Activated CD8-positive, alpha-beta T cell treated with anti-CD3 and anti-CD28 coated beads for 36 hours (primary cell): ENCODE data around the gene DNPEP. TPM values are rescaled to one million over a fixed set of nuclear protein-coding genes. Genes with fewer than 3 reads are reported as not detected.
A peak's percentile ranks its signal among the peaks of the same experiment; 100 is the strongest.

Experiments used
- ATAC-seq: fragments of 200-7000 bp; cut with Tn5 transposase; one replicate; pipeline ENCODE4 v1.10.0; 2021; ENCODE audit warnings: mild to moderate bottlenecking, moderate library complexity
- CTCF ChIA-PET: fragments of 350-600 bp; sonication (Branson Sonifier 250); formaldehyde crosslinking; loops from one replicate; lab custom pipeline; 2021; ENCODE audit warnings: antibody characterized with exemption; lab: Charles Lee
- POLR2A ChIA-PET: fragments of 350-600 bp; sonication (Branson Sonifier 250); formaldehyde crosslinking; loops from one replicate; lab custom pipeline; 2021; ENCODE audit warnings: antibody characterized with exemption; lab: Charles Lee
- DNase-seq: peaks from one replicate; pipeline ENCODE4 v3.0.0-alpha.2; 2020
- H3K27ac Mint-ChIP-seq: one replicate; pipeline ENCODE4 v1.8.0; 2021; ENCODE audit warnings: mild to moderate bottlenecking, mixed read lengths
- H3K27me3 Mint-ChIP-seq: one replicate; pipeline ENCODE4 v1.8.0; 2021; ENCODE audit warnings: mixed read lengths
- H3K36me3 Mint-ChIP-seq: one replicate; pipeline ENCODE4 v1.8.0; 2021; ENCODE audit warnings: low read depth, mixed read lengths
- H3K4me1 Mint-ChIP-seq: one replicate; pipeline ENCODE4 v1.8.0; 2021; ENCODE audit warnings: low read depth, mixed read lengths
- H3K4me3 Mint-ChIP-seq: one replicate; pipeline ENCODE4 v1.8.0; 2021; ENCODE audit warnings: mild to moderate bottlenecking, moderate library complexity, mixed read lengths
- H3K9me3 Mint-ChIP-seq: one replicate; pipeline ENCODE4 v1.8.0; 2021; ENCODE audit warnings: mixed read lengths
- CTCF ChIP-seq: fragments of 200-600 bp; IDR thresholded peaks from one replicate; pipeline ENCODE4 v1.8.0; 2022; ENCODE audit warnings: antibody characterized with exemption, mild to moderate bottlenecking
- intact Hi-C: fragments of 100-400 bp; cut with micrococcal nuclease; formaldehyde crosslinking; loops from one replicate; pipeline ENCODE4 v1.10.0; 2022
- total RNA-seq, 2 experiments: library from RNA; stranded (reverse); gene quantifications; one replicate each; pipeline ENCODE4 v1.2.3, GENCODE V29; 2021

DNPEP gene
- 100 to 1,000 TPM; 112 to 113 TPM for total RNA-seq

DNA sequence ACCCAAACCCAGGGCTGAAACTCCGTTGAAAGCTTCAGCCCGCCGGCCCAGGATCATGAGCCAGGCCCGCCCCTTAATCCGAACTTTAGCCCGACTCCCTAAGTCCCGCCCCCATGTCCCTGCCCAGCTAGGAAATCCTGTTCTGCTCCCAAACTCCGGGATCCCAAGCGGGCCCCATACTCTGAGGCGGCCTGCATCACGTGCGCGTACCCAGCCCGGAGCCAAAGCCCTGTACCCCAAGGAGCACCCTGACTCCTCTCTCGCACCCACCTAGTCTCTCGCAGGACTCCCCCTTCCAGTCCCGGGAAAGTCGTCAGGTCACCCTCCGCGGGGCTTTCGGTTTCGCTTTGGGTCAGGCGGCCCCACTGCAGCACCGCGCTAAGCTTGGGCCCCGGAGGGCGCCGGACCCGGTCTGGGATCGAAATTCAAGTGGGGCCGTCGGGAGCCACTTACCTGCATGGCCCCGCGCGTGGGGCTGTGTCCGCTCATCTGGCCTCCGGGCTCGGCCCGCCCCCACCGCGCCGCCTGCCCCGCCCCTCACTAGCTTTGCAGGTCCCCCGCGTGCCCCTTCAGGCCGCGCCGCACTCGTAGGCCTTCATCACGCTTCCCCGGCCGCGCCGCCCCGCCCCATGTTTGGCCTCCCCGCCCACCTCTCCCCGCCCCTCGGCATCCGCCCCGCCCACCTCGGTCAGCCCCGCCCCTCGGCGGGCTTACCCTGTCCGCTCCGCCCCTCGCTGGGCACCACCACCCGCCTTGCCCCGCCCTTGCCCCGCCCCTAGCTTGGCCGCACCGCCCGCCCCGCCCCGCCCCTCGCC lies at the start of gene DNPEP:
DNPEP (minus strand) TSS at position 607 of the 815 bp plus-strand sequence; CDS start at position 489, 118 bp downstream.
- Mint-ChIP-seq H3K36me3 (peaks cover 32% of the 10 kb centered on the region), H3K27me3 (no peaks in the 10 kb centered on the region), H3K4me3 (peak within 1 kb of the TSS; percentile 98), H3K4me1 (peaks cover 21% of the 10 kb centered on the region), H3K9me3 (peaks cover 2% of the 10 kb centered on the region), H3K27ac (peak within 1 kb of the TSS; percentile 97)
- ChIA-PET POLR2A (interaction anchor here (0.6 to 1.5 kb wide), 9 partner anchors 9 to 266 kb away, joined by 3 to 11 read pairs (median 4); partner anchors contain the start of genes ABCB6, CNPPD1 and TUBA4A), CTCF (interaction anchor here (0.8 to 7.9 kb wide), 11 partner anchors 15 to 511 kb away, joined by 3 to 84 read pairs (median 6); partner anchors contain the start of genes DNAJB2 and GMPPA)
- DNase-seq = peak; percentile 85
- peak; percentile 34 for ATAC-seq
- intact Hi-C loops = no loop called here
- TF ChIP-seq CTCF = no peak

DNA sequence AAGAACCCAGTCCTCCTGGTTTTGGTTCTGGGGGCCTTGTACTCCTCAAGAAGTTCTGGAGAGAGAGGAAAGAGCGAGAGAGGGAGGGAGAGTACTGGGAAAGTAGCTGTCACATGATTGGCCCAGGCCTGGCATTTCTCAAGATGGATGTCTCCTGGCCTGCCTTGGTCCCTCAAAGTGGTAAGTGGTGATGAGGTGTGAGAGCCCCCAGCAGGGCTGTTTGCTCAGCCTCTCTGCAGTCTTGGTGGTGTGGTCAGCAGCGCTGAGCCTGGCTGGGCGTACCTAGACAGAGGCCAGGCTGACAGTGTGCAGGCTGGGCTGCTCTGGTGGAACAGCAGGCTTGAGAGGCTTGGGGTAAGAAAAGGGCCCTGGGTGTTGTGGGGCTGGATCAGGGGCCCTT lies 49.4 kb upstream of the DNPEP start:
- H3K27me3 Mint-ChIP-seq = peaks cover 30% of the 10 kb centered on the region
- H3K36me3 Mint-ChIP-seq = no peaks in the 10 kb centered on the region
- CTCF ChIA-PET = interaction anchor here (1.0 to 4.3 kb wide), 4 partner anchors 34 to 93 kb away, joined by 3 to 35 read pairs (median 4); no protein-coding TSS in a partner anchor
- POLR2A ChIA-PET = interaction anchor here (0.7 kb wide), 1 partner anchor 10 kb away, joined by 3 read pairs; no protein-coding TSS in a partner anchor
- peaks cover 8% of the 10 kb centered on the region for H3K4me1 Mint-ChIP-seq
- TF ChIP-seq CTCF = no peak
- intact Hi-C loops = no loop called here
- H3K4me3 Mint-ChIP-seq = no peak overlapping the region
- ATAC-seq (no peak), DNase-seq (no peak)
- H3K9me3 Mint-ChIP-seq = no peaks in the 10 kb centered on the region
- H3K27ac Mint-ChIP-seq = no peak overlapping the region

GRCh38 chr2:219436491-219436890 lies 48.8 kb upstream of the DNPEP start:
- CTCF ChIA-PET = interaction anchor here (0.9 to 4.3 kb wide), 5 partner anchors 18 to 93 kb away, joined by 3 to 35 read pairs (median 4); partner anchors contain the start of gene DES
- POLR2A ChIA-PET = interaction anchor here (0.7 to 1.2 kb wide), 2 partner anchors 9 to 11 kb away, joined by 3 read pairs; no protein-coding TSS in a partner anchor
- DNase-seq (no peak), ATAC-seq (no peak)
- Mint-ChIP-seq H3K27me3 (peaks cover 29% of the 10 kb centered on the region), H3K36me3 (no peaks in the 10 kb centered on the region), H3K27ac (no peak overlapping the region), H3K4me1 (peaks cover 7% of the 10 kb centered on the region), H3K9me3 (no peaks in the 10 kb centered on the region), H3K4me3 (no peak overlapping the region)
- intact Hi-C loops = no loop called here
- TF ChIP-seq CTCF = no peak

GRCh38 chr2:219435701-219436100 lies 48.0 kb upstream of the DNPEP start:
- no peak for TF ChIP-seq CTCF
- no peaks in the 10 kb centered on the region for H3K36me3 Mint-ChIP-seq
- H3K9me3 Mint-ChIP-seq = no peaks in the 10 kb centered on the region
- ATAC-seq = no peak
- no peaks in the 10 kb centered on the region for H3K4me1 Mint-ChIP-seq
- intact Hi-C loops = no loop called here
- DNase-seq = no peak
- no peak overlapping the region for H3K4me3 Mint-ChIP-seq
- H3K27ac Mint-ChIP-seq = no peak overlapping the region
- peaks cover 23% of the 10 kb centered on the region for H3K27me3 Mint-ChIP-seq
- CTCF ChIA-PET = interaction anchor here (0.9 to 4.3 kb wide), 5 partner anchors 17 to 94 kb away, joined by 3 to 35 read pairs (median 4); partner anchors contain the start of gene DES
- POLR2A ChIA-PET = interaction anchor here (1.2 kb wide), 1 partner anchor 8 kb away, joined by 3 read pairs; no protein-coding TSS in a partner anchor
